GM23248 (cell line): Measurements from ENCODE around the gene ATRN. TPM values are rescaled to one million over a fixed set of nuclear protein-coding genes. Genes with fewer than 3 reads are reported as not detected.

ENCODE experiments used
- DNase-seq: peaks from one replicate; pipeline ENCODE4 v3.0.0-alpha.2; 2015
- H2AFZ ChIP-seq: fragments of 200-600 bp; sonication (generic); 2 replicates; pipeline ENCODE4 v1.6.1; 2016; ENCODE audit warnings: antibody characterized with exemption
- H3F3A ChIP-seq: fragments of 200-600 bp; sonication (generic); 2 replicates; pipeline ENCODE4 v1.6.1; 2016; ENCODE audit warnings: mild to moderate bottlenecking, antibody characterized with exemption, mixed run types; ENCODE audit not compliant: insufficient read depth
- H3K27ac ChIP-seq: fragments of 200-600 bp; sonication (generic); 2 replicates; pipeline ENCODE4 v1.5.1; 2016; ENCODE audit warnings: mild to moderate bottlenecking
- H3K27me3 ChIP-seq: fragments of 200-600 bp; sonication (generic); replicated peaks from 2 replicates; pipeline ENCODE4 v1.6.1; 2016; ENCODE audit warnings: mild to moderate bottlenecking; ENCODE audit not compliant: insufficient read depth
- H3K36me3 ChIP-seq: fragments of 200-600 bp; sonication (generic); 2 replicates; pipeline ENCODE4 v1.6.1; 2016; ENCODE audit warnings: low read depth, mild to moderate bottlenecking
- H3K4me1 ChIP-seq: fragments of 200-600 bp; sonication (generic); 2 replicates; pipeline ENCODE4 v1.6.1; 2016; ENCODE audit warnings: mild to moderate bottlenecking; ENCODE audit not compliant: insufficient read depth
- H3K4me2 ChIP-seq: fragments of 200-600 bp; sonication (generic); one replicate; pipeline ENCODE4 v1.6.1; 2016; ENCODE audit warnings: mild to moderate bottlenecking; ENCODE audit not compliant: unreplicated experiment
- H3K4me3 ChIP-seq: fragments of 200-600 bp; sonication (generic); 2 replicates; pipeline ENCODE4 v1.5.1; 2016; ENCODE audit warnings: mild to moderate bottlenecking
- H3K79me2 ChIP-seq: fragments of 200-600 bp; sonication (generic); 2 replicates; pipeline ENCODE4 v1.6.1; 2016; ENCODE audit warnings: mild to moderate bottlenecking; ENCODE audit not compliant: insufficient read depth
- H3K9ac ChIP-seq: fragments of 200-600 bp; sonication (generic); 2 replicates; pipeline ENCODE4 v1.6.1; 2016; ENCODE audit warnings: mild to moderate bottlenecking
- H3K9me2 ChIP-seq: fragments of 200-600 bp; sonication (generic); 2 replicates; pipeline ENCODE4 v1.6.1; 2016; ENCODE audit warnings: mixed run types, mild to moderate bottlenecking, moderate library complexity; ENCODE audit not compliant: insufficient read depth
- H3K9me3 ChIP-seq: fragments of 200-600 bp; sonication (generic); one replicate; pipeline ENCODE4 v1.6.1; 2017; ENCODE audit warnings: low read depth
- H4K20me1 ChIP-seq: fragments of 200-600 bp; sonication (generic); 2 replicates; pipeline ENCODE4 v1.6.0; 2016; ENCODE audit not compliant: insufficient read depth
- EZH2 ChIP-seq: fragments of 200-600 bp; sonication (generic); IDR thresholded peaks from 2 replicates; pipeline ENCODE4 v1.6.1; 2018; ENCODE audit warnings: antibody characterized with exemption, mild to moderate bottlenecking; ENCODE audit not compliant: insufficient read depth, poor library complexity, severe bottlenecking
- EZH2phosphoT487 ChIP-seq: fragments of 200-600 bp; sonication (generic); IDR thresholded peaks from 2 replicates; pipeline ENCODE4 v1.6.1; 2018; ENCODE audit warnings: antibody characterized with exemption, moderate library complexity, mild to moderate bottlenecking, low read depth; ENCODE audit not compliant: insufficient read depth
- WGBS, 2 experiments: methylation state at CpG; one replicate each; pipeline ENCODE4 v1.1.6; 2015 to 2017; ENCODE audit warnings: low lambda C conversion rate in 2 of 2, low coverage in 1 of 2; ENCODE audit errors: missing lambda C conversion rate in 2 of 2; 5-methylcytosine and 5-hydroxymethylcytosine counted together
- in situ Hi-C: fragments of 300-500 bp; cut with MboI; formaldehyde crosslinking; loops from 2 replicates; pipeline ENCODE4 v1.15.0; 2020
- polyA plus RNA-seq: library from polyadenylated mRNA; unstranded; fragments of >200 nt; fragmentation: Nextera tagmentation; extraction: Ambion mirVana; gene quantifications from 2 replicates; pipeline ENCODE4 v1.2.1, GENCODE V29; 2016
- total RNA-seq: library from RNA; depleted of rRNA; stranded (reverse); fragments of >200 nt; shearing (Covaris generic); gene quantifications from 2 replicates; pipeline ENCODE4 v1.2.3, GENCODE V29; 2014

ATRN gene
- total and polyA plus RNA-seq, 2 experiments from 2014 or later: 9.9 to 38.7 TPM

DNA sequence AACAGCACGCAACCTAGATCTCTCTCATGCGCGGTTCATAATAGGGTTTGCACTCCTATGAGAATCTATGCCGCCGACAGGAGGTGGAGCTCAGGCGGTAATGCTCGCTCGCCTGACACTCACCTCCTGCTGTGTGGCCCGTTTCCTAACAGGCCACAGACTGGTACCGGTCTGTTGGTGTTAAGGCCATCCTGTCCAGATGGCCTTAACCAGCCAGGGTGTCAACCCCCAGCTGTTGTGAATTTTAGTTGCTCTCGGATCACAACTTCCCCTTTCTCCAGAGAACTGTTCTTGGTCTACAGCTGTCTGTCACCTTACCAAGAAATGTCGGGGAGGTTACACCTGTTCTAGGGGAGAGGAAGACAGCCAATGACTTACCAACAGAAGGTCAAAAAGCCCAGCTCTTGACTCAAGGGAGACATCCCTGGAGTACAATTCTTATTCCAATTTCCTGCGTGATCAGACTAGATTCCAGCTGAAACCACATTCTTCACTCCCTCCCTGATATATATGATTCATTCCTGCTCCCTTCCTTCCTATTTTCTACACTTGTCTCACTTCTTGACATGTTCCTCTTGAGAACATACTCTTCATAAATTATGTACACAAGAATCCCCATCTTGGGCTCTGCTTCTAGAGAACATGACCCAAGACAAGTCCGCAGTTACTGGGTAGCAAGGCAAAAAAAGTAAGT lies 40.3 kb upstream of the ATRN start:
- DNase-seq: no peak
- WGBS, 2 experiments: 78 to 80% methylated on average over 14 of the region's 14 CpGs
- H3K9me3 ChIP-seq: no peaks in the 10 kb centered on the region
- no peaks in the 10 kb centered on the region for H3K27me3 ChIP-seq
- H3K9me2 ChIP-seq: no peaks in the 10 kb centered on the region
- no peak overlapping the region for H3K9ac ChIP-seq
- no peaks in the 10 kb centered on the region for H3K79me2 ChIP-seq
- no peak overlapping the region for H3K4me3 ChIP-seq
- no peak overlapping the region for H2AFZ ChIP-seq
- no peaks in the 10 kb centered on the region for H3K36me3 ChIP-seq
- in situ Hi-C loops: no loop called here
- H3F3A ChIP-seq: no peaks in the 10 kb centered on the region
- H4K20me1 ChIP-seq: no peaks in the 10 kb centered on the region
- TF ChIP-seq EZH2 (no peak), EZH2phosphoT487 (no peak)
- no peak overlapping the region for H3K4me2 ChIP-seq
- H3K27ac ChIP-seq: no peak overlapping the region
- no peaks in the 10 kb centered on the region for H3K4me1 ChIP-seq

DNA sequence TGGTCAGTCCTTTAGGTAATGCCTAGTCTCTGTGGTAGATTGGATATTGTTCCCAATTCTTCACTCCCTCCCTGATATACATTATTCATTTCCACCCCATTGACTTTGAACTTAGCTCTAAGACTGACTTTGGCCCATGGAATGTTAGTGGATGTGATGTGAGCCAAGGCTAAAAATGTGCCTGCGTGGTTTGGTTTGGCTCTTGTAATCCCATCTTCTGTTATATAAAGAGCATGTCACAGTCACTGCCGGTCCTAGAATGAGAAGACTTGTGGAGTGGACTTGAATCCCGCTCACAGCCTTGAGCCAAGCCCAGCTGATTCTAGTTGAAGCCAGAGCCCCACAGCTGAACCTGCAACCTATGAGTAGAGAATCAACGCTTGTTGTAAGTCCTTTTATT lies 39.7 kb upstream of the ATRN start:
- Histone ChIP-seq H3K4me1 (no peaks in the 10 kb centered on the region), H4K20me1 (no peaks in the 10 kb centered on the region), H3K9me2 (no peaks in the 10 kb centered on the region), H2AFZ (no peak overlapping the region), H3K79me2 (no peaks in the 10 kb centered on the region), H3K36me3 (no peaks in the 10 kb centered on the region), H3K27me3 (no peaks in the 10 kb centered on the region), H3K9me3 (no peaks in the 10 kb centered on the region), H3K9ac (no peak overlapping the region), H3K4me2 (no peak overlapping the region), H3K27ac (no peak overlapping the region), H3K4me3 (no peak overlapping the region), H3F3A (no peaks in the 10 kb centered on the region)
- 82 to 86% methylated on average over 4 of the region's 4 CpGs for WGBS, 2 experiments
- TF ChIP-seq EZH2 (no peak), EZH2phosphoT487 (no peak)
- DNase-seq: peak; percentile 5
- in situ Hi-C loops: no loop called here

DNA sequence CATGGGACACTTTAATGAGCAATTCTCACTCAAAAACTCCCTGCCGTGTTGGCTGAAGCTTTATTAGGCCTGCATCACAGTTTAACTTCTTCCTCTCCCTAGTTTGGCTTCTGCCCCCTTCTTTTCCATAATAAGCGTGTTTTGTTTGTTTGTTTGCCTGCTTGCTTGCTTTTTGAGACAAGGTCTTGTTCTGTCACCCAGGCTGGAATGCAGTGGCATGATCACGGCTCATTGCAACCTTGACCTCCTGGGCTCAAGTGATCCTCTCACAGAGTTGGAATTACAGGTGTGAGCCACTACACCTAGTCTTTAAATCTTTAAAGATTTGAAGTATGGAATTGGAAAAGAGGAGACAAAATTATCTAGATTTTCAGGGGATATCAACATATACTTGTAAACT lies 38.0 kb upstream of the ATRN start:
- Histone ChIP-seq H3K79me2 (no peaks in the 10 kb centered on the region), H3K9ac (no peak overlapping the region), H2AFZ (no peak overlapping the region), H3K9me3 (no peaks in the 10 kb centered on the region), H3K4me1 (no peaks in the 10 kb centered on the region), H3K9me2 (no peaks in the 10 kb centered on the region), H3K4me3 (no peak overlapping the region), H3F3A (no peaks in the 10 kb centered on the region), H3K27me3 (no peaks in the 10 kb centered on the region), H3K36me3 (no peaks in the 10 kb centered on the region), H3K27ac (no peak overlapping the region), H3K4me2 (no peak overlapping the region), H4K20me1 (no peaks in the 10 kb centered on the region)
- no peak for TF ChIP-seq EZH2phosphoT487
- no peak for TF ChIP-seq EZH2
- in situ Hi-C loops: no loop called here
- no peak for DNase-seq
- 50 to 55% methylated on average over 3 of the region's 3 CpGs for WGBS, 2 experiments

DNA sequence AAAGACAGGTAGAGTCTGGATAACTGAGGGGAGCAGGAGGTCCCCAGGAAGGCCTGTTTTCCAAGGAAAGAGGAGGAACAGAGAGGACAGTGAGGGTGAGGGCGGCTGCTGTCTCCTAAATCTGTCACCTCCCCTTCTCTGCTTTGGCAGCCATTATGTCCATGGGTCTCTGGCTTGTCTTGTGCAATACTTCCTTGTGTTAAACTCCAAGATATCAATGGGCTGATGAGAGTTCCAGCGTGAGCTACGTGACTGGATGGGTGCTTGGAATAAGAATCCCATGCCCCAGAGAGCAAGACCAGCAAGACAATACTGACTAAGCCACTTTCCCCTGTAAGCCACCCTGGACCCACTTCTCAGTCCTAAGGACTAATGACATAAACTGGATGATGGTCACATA lies 37.1 kb upstream of the ATRN start:
- H3F3A ChIP-seq: no peaks in the 10 kb centered on the region
- TF ChIP-seq EZH2phosphoT487 (no peak), EZH2 (no peak)
- no peaks in the 10 kb centered on the region for H3K27me3 ChIP-seq
- H3K9ac ChIP-seq: no peak overlapping the region
- no peaks in the 10 kb centered on the region for H3K79me2 ChIP-seq
- H3K4me2 ChIP-seq: no peak overlapping the region
- in situ Hi-C loops: no loop called here
- H2AFZ ChIP-seq: no peak overlapping the region
- H3K4me1 ChIP-seq: no peaks in the 10 kb centered on the region
- H3K9me2 ChIP-seq: no peaks in the 10 kb centered on the region
- DNase-seq: no peak
- no peaks in the 10 kb centered on the region for H4K20me1 ChIP-seq
- no peaks in the 10 kb centered on the region for H3K36me3 ChIP-seq
- no peak overlapping the region for H3K4me3 ChIP-seq
- H3K27ac ChIP-seq: no peak overlapping the region
- 74 to 79% methylated on average over 3 of the region's 3 CpGs for WGBS, 2 experiments
- no peaks in the 10 kb centered on the region for H3K9me3 ChIP-seq

DNA sequence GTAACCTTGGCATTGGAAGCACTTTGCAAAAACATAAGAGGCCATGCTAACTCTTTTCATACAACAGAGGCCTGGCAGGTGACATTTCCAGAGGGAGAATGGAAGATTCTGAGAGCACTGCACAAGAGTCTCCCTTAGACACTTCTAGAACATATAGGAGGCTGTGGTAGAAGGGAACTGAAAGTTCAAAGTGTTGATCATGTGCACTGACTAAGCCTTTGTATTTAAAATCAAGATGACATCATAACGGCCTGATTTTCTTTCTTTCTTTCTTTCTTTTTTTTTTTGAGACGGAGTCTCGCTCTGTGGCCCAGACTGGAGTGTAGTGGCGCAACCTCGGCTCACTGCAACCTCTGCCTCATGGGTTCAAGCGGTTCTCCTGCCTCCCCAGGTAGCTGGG lies 36.6 kb upstream of the ATRN start:
- H3K27me3 ChIP-seq: no peaks in the 10 kb centered on the region; the same call in 1 of the 2 replicates
- no peaks in the 10 kb centered on the region for H3K36me3 ChIP-seq
- WGBS, 2 experiments: 68 to 71% methylated on average over 6 of the region's 6 CpGs
- no peak for DNase-seq
- TF ChIP-seq EZH2: no peak
- TF ChIP-seq EZH2phosphoT487: no peak
- in situ Hi-C loops: no loop called here
- H3K79me2 ChIP-seq: no peaks in the 10 kb centered on the region
- H3K9me2 ChIP-seq: no peaks in the 10 kb centered on the region
- H3K4me1 ChIP-seq: no peaks in the 10 kb centered on the region
- no peak overlapping the region for H3K27ac ChIP-seq
- H3K9ac ChIP-seq: no peak overlapping the region
- no peaks in the 10 kb centered on the region for H3K9me3 ChIP-seq
- H2AFZ ChIP-seq: no peak overlapping the region
- no peak overlapping the region for H3K4me2 ChIP-seq
- no peak overlapping the region for H3K4me3 ChIP-seq
- no peaks in the 10 kb centered on the region for H4K20me1 ChIP-seq
- no peaks in the 10 kb centered on the region for H3F3A ChIP-seq
